GM23248 (cell line): Measurements from ENCODE around the gene CLMP.

Experiments
- EZH2 ChIP-seq: fragments of 200-600 bp; sonication (generic); IDR thresholded peaks from 2 replicates; pipeline ENCODE4 v1.6.1; 2018; ENCODE audit warnings: antibody characterized with exemption, mild to moderate bottlenecking; ENCODE audit not compliant: insufficient read depth, poor library complexity, severe bottlenecking
- EZH2phosphoT487 ChIP-seq: fragments of 200-600 bp; sonication (generic); IDR thresholded peaks from 2 replicates; pipeline ENCODE4 v1.6.1; 2018; ENCODE audit warnings: antibody characterized with exemption, moderate library complexity, mild to moderate bottlenecking, low read depth; ENCODE audit not compliant: insufficient read depth

DNA sequence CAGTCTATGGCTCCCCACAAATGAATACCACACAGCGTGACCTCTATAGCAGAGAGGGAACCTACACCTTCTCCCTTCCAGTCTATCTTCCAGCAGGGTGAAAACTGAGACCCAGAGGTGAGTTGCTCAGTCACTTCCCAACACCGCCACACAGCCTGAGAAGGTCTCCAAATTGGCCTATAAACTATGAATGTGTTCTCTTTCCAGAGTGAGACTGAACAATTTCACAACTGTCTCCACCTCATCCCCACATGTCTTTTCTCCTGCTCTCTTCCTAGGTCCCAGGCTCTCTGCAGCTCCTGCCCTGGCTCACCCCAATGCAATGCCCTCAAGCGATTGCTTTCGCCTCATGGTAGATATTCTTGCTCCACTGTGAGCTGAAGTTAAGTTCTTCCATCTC is 14.0 kb downstream of the CLMP start:
- no peak for TF ChIP-seq EZH2
- no peak for TF ChIP-seq EZH2phosphoT487
